LoVo (cell line): ENCODE measurements around the gene BTLA.
"Not testable (repeated sequence)": the region's sequence is repeated elsewhere in the genome, so short reads cannot be mapped to it uniquely, and the experiment has no call there.

Experiments
- DNase-seq: peaks from one replicate; pipeline ENCODE4 v3.0.0-alpha.2; 2016; ENCODE audit warnings: low spot score

The BTLA gene

DNA sequence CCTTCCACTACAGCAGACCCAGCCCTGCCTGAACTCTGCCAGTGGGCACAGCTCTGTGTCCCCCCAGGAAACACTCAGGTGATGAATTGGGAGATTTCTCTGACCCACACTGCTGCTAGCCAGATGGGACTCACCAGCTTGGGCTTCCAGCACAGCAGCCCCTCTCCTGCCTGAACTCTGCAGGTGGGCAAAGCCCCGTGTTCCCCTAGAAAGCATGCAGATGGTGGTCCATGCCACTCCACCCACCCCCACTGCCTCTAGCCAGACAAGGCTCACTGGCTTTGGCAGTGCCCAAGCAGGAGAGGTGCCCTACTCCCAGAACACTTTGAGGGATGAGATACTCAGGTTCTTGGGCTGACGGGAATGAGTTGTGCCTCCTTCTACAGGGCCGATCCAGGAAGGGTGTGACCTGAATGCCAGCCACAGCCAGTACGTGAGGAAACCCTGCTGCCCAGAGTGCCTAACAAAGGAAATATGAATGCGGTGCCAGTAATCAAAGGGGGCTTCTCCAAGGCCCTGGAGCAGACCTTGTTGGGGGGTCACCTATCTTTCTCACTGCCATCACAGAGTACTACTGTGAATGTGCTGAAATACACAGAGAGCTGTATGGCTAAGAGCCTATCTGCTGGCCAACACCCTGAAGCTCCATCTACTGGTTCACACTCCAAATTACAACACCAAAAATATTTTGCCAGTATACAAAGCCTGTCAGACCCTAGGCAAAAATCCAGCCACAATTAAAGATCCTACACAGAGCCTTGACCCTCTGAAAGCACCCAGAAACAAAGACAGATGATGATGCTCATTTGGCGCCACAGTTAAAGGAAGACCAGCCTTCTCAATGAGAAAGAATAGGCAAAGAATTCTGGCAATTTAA is 61.9 kb downstream of the BTLA start:
- peak; percentile 49 for DNase-seq

DNA sequence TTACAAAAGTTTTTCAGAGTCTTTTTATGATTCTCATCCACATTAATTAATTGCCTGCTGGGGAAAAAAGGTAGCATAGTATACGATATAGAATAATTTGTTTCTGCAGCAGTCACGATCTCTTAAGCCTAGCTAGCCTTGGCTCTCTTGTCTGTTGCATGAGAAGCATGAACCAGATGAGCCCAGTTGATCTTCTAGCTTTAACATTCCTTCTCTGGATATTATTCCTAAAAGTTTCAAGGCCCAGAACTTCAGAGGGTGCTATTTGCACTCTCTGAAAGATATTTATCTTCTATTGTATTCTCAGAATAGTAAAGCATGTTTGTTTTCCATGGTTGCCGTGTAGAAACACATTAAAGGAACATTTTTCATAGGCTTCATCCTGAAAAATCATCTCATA is 69.3 kb downstream of the BTLA start:
- no peak for DNase-seq

DNA sequence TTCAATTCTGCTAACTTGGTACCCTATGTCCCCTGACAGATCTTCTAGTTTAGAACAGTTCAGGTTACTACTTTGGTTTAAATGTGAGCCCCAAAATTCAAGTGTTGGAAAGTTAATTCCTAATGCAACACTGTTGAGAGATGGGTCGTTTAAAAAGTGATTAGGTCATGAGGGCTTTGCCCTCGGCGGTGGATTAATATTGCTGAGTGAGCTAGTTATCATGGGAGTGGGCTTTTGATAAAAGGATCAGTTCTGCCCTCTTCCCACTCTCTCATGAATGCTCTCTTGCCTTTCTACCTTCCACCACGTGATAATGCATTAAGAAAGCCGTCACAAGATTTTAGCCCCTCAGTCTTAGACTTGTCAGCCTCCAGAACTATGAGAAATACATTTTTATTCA is 72.1 kb downstream of the BTLA start:
- DNase-seq: no peak

DNA sequence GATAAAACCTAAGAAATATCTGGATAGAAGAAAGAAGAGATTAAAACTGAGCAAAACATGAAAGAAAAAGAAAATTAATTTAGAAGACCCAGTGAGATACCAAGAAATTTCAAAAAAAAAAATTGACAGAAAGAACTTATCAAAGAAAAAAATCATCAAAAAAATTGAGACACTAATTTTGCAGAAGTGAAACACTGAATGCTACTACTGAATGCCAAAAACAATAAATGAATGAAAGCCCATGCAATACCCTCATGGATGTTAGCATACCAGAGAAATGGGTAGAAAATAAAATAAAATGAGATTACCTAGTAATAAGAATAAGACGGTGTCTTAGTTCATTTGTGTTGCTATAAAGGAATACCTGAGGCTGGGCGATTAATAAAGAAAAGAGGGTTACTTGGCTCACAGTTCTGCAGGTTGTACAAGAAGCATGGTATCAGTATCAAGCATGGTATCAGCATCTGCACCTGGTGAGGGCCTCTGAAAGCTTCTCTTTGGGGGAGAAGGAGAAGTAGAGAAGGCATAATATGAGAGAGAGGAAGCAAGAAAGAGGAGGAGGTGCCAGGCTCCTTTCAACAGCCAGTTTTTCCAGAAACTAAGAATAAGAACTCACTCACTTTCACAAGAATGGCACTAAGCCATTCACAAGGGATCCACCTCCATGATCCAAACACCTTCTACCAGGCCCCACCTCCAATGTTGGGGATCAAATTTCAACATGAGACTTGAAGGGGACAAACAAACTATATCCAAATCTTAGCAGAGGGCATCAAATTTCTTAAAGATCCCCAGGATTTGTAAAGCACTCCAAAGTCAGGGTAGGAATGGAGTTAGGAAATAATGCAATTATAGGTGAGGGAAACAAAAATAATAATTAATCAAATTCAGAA is 73.2 kb downstream of the BTLA start:
- DNase-seq: no peak

DNA sequence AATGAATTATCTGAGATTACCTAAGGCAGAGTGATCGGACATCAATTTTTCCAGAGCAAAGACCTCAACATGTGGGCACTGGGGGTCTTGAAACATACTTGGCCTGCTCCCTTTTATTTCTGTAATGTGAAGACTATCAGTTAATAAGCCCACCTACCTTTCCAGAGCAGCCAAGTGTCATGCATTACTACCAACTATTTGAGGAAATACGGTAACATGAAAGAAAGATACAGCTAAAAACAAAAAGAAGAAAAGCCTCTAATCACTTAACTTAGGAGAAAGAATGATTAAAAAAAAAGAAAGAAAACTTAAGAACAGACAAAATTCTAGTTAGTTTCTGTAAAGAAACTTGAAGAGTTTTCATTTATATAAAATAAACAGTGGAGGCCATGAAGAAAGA is 73.9 kb downstream of the BTLA start:
- DNase-seq: no peak

DNA sequence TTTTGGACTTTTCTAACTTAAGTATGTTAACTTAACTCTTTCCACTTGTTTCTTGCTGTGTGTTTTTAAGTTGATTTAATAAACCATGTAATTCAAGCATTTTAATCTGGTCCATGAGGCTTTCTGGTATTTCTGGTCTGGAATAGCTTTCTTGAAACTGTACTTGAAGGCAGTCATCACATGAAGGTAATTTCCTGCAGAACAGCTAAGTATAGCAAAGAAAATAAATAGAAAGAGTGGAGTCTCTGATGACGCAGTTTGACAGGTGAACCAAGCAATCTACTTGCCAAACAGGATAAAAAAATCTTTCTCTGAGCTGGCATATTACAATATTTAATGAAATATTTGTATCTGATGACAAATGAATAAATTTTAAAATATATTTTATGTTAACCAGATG is 74.9 kb downstream of the BTLA start:
- no peak for DNase-seq

DNA sequence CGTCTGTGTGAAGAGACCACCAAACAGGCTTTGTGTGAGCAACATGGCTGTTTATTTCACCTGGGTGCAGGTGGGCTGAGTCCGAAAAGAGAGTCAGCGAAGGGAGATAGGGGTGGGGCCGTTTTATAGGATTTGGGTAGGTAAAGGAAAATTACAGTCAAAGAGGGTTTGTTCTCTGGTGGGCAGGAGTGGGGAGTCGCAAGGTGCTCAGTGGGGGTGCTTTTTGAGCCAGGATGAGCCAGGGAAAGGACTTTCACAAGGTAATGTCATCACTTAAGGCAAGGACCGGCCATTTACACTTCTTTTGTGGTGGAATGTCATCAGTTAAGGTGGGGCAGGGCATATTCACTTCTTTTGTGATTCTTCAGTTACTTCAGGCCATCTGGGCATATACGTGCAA is 76.4 kb downstream of the BTLA start:
- not testable (repeated sequence) for DNase-seq

DNA sequence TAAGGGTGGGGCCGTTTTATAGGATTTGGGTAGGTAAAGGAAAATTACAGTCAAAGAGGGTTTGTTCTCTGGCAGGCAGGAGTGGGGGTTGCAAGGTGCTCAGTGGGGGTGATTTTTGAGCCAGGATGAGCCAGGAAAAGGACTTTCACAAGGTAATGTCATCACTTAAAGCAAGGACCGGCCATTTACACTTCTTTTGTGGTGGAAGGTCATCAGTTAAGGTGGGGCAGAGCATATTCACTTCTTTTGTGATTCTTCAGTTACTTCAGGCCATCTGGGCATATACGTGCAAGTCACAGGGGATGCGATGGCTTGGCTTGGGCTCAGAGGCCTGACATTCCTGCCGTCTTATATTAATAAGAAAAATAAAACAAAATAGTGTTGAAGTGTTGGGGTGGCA is 80.7 kb downstream of the BTLA start:
- DNase-seq: not testable (repeated sequence)

DNA sequence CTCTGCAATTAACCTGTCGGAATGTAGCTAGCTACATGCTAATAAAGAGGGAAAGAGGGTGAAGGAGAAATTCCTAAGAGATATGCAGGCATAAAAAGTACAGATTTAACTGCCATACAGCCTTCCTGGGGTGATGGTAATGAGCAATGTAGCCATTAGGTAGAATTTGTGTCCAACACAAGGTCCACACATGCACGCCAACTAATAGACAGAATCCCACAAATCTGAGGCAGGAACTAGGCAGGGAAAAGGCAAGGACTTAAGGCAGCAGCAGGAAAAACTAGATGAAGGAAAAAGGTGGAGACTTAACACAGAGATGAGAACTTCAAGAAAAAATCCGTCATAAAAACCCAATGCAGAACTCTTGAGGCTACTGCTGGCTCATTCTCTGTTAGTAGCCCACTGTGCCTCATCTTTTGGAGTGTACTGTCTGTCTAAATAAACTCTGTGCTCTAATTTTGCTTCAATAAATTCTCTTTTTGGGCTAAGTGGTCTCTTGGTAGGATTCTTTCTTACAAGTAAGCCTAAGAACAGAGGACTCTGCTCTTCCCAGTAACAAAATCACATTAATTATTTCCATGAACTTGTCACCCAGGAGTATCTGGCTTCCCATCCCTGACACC is 81.5 kb downstream of the BTLA start:
- DNase-seq: no peak

DNA sequence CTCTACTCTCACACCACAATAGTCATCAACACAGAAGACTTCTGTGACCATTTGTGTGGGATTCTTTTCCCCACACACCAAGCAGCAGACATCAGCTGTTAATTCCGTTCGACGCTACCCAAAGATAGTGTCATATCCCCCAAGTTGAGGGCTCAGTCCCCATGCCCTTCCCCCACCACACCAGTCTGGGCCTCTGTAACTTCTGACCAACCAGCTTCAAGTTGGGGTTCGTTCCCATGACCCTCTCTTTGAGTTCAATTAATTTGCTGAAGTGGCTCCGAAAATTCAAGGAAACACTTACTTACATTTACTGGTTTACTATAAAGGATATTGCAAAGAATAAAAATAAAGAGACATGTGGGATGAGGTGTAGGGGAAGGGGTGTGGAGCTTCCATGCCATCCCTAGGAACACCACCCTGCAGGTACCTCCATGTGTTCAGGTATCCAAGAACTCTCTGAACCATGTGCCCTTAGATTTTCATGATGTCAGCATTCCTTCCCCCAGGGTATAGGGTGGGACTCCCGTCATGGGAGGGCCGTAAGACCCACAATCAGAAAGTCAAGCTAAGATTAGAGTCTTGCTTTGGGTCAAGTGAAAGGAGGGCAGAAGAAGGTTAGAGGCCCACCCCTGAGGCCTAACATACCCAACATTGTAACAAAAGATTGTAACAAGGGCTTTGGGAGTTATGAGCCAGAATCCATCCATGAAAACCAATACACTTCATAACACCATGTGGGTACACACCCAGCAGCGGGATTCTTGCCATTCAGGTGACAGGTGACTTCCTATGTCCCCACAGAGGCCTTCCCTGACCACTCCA is 82.7 kb downstream of the BTLA start:
- DNase-seq: no peak

DNA sequence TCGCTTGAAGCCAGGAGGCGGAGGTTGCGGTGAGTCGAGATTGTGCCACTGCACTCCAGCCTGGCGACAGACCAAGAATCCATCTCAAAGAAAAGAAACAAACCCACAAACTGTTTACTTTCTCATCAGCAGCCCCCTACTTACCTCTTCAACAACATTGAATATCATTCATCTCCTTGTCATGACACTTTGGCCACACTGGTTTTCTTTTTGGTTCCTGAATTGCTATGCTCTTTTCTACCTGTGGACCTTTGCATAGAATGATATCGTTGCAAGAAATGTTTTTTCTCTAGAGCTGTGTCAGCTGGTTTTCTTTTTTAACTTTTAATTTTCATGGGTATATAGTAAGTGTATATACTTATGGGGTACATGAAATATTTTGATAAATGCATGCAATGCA is 83.9 kb downstream of the BTLA start:
- DNase-seq: no peak
